GM12801 (cell line): ENCODE results near the gene SPDYE6.

ENCODE experiments used
- CTCF ChIP-seq: IDR thresholded peaks from one replicate; pipeline ENCODE4 v1.5.1; 2011; ENCODE audit warnings: control low read depth; ENCODE audit not compliant: insufficient read length; ENCODE audit errors: extremely low read depth

SPDYE6 gene

GRCh38 chr7:102305414-102306268 is 50.6 kb downstream of the SPDYE6 start:
- no peak for TF ChIP-seq CTCF

- no peak for TF ChIP-seq CTCF
These were observed 51.6 kb downstream of the SPDYE6 start for GRCh38 chr7:102304668-102305067.

- TF ChIP-seq CTCF: no peak
These were observed 52.4 kb downstream of the SPDYE6 start for GRCh38 chr7:102303669-102304422.

- TF ChIP-seq CTCF: no peak
These were observed 54.2 kb downstream of the SPDYE6 start for GRCh38 chr7:102302025-102302424.

GRCh38 chr7:102300643-102301221 is 55.5 kb downstream of the SPDYE6 start:
- no peak for TF ChIP-seq CTCF

- TF ChIP-seq CTCF: no peak
These were observed 58.6 kb downstream of the SPDYE6 start for GRCh38 chr7:102297487-102298218.

- no peak for TF ChIP-seq CTCF
These were observed 59.7 kb downstream of the SPDYE6 start for GRCh38 chr7:102296514-102296913.
